Breast epithelium (tissue), 3 donors: ENCODE results near the gene RPL13.

Experiments
- CTCF ChIP-seq, 3 donors: fragments of 450-650 bp; IDR thresholded peaks; one replicate each; pipeline ENCODE4 v1.5.1; 2016 to 2017; ENCODE audit warnings: antibody characterized with exemption in 3 of 3, mild to moderate bottlenecking in 3 of 3, moderate library complexity in 3 of 3
- POLR2A ChIP-seq: fragments of 450-650 bp; IDR thresholded peaks from one replicate; pipeline ENCODE4 v1.6.1; 2016; ENCODE audit warnings: antibody characterized with exemption, mild to moderate bottlenecking, moderate library complexity

GRCh38 chr16:89613231-89613953 is 52.9 kb downstream of the RPL13 start, which contains the start of gene DPEP1:
- TF ChIP-seq CTCF (IDR thresholded peaks at IDR 0.05): no peak
- TF ChIP-seq POLR2A: no peak
